IPS DF 4.7 (cell line): ENCODE data around the gene TSPEAR.
A peak's percentile ranks its signal among the peaks of the same experiment; 100 is the strongest.
"Not testable (repeated sequence)": the region's sequence is repeated elsewhere in the genome, so short reads cannot be mapped to it uniquely, and the experiment has no call there.

ENCODE experiments used
- DNase-seq: peaks from one replicate; pipeline ENCODE4 v3.0.0-alpha.2; 2013; ENCODE audit warnings: low spot score; ENCODE audit errors: extremely low read depth

The TSPEAR gene

DNA sequence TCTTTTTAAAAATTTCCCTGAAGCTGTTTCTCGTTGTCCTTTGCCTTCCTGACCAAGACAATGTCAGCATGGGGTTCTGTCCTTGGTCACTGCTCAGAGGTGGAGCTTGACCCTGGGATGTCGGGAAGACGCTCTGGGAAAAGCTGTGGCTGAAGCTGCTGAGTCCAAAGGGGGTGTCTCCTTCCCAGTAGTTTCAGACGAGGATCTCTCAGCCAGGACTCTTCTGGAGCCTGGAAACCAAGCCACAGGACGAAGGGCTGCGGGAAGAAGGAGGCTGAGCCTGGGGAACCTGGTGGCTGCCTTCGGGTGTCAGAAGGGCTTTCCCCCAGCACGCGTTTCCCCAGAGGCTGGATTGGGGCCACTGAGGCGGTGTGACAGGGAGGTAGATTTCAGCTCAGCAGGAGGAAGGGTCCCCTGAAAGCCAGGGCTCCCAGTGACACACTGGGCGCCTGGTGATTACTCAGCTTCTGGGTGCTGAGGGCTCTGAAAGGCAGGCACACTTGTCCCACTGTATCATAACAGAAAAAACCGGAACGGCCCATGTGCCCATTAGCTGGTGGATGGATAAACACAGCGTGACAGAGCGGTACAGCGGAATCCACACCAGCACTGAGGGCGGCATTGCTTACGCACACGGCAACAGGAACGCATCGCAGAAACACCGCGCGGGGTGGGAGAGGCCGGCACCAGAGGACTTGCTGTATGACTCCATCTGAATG is 24.4 kb downstream of the TSPEAR start:
- no peak for DNase-seq

GRCh38 chr21:44686000-44686781 is 25.2 kb downstream of the TSPEAR start:
- DNase-seq: no peak

GRCh38 chr21:44685050-44685449 is 26.3 kb downstream of the TSPEAR start:
- not testable (repeated sequence) for DNase-seq

DNA sequence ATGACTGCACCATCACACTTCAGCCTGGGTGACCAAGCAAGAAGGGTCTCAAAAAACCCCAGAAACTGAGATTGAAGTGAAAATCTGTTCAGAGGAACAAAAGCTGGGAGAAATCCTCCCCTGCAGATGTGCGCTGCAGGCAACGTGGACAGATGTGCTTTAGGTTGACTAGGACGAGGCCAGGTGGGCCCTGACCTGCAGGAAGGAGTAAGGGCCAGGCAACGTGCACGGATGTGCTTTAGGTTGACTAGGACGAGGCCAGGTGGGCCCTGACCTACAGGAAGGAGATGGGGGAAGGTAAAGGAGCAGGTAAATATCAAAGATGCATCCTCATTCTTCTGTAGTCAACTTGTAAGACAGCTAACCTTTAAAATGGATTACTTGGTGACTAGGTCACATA is 26.9 kb downstream of the TSPEAR start:
- DNase-seq: no peak

- DNase-seq: no peak
These were observed 27.3 kb downstream of the TSPEAR start for GRCh38 chr21:44684077-44684476.

GRCh38 chr21:44682580-44683151 is 28.7 kb downstream of the TSPEAR start:
- DNase-seq: no peak

- DNase-seq: no peak
These were observed 29.4 kb downstream of the TSPEAR start, which contains the start of gene KRTAP12-1 for GRCh38 chr21:44681861-44682579. TSS of gene KRTAP12-1 (minus strand) at chr21:44682163. CDS start at chr21:44682123, 40 bp downstream.

DNA sequence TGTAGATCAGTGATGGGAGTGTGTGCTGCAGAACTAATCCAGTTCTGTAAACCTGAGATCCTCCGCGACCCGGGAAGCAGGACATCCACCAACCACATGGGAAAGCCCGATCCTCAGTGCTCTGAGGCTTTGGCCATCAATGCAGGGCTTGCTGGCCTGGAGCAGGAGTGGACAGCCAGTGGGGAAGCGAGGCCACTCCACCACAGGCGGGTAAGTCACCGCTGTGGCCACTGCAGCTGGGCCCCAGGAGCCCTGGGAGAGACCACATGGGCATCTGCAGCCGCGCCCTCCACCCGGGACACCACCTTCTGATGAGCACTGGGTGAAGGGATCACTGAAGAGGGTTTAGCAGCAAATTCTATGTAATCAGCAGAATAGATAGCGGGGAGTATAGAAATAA is 30.2 kb downstream of the TSPEAR start:
- no peak for DNase-seq

GRCh38 chr21:44677881-44678280 is 33.5 kb downstream of the TSPEAR start:
- no peak for DNase-seq

GRCh38 chr21:44671911-44672310 is 39.5 kb downstream of the TSPEAR start:
- no peak for DNase-seq

DNA sequence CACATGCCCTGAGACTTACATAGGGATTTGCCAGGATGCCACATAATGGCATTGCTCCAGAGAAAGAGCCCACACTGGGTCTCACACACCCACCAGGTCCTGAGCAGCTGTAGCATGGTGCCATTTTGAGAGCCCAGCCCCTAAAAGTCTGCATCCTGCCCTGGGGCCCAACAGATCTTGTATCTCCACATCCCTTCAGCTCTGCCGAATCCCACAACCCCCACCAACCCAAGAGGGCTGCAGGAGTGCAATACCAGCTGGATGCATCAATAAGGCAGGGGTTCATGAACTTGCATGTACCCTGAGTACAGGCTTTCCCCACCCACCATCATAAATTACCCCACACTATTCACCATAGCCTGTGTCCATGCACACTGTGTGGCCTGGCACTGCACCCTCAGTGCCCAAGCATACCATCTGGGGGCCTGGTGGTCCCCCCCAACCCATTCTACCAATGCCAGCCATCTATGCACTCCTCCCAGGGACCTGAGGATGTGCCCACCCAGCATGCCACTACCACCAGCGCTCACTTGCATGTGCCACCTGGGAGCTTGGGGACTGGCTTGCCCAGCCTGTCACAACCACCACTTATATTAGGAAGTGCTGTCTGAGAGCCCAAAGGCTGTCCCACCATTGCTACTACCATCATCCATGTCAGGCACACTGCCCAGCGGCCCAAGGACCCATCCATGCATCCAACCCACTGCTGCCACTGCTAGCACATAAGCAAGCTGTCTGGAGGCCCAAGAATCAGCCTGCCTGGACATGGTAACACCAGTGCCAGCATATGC is 40.5 kb downstream of the TSPEAR start:
- DNase-seq: no peak

DNA sequence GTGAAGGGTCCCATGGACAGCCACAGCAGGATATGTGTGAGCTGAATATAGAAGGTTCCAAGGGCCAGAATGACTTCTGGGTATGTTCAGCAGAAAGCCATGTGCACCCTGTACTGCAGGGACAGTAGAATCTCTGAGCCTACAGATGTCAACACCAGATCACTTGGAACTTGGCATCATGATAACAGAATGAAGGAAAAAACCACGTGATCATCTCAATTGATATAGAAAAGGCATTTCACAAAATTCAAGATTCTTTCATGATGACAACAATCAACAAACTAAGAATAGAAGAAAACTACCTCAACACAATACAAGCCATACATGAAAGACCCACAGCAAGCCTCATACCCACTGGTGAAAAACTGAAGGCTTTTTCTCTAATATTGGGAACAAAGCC is 43.8 kb downstream of the TSPEAR start:
- DNase-seq: no peak

- no peak for DNase-seq
These were observed 44.7 kb downstream of the TSPEAR start, which contains the start of gene KRTAP12-2 for GRCh38 chr21:44666401-44667320. TSS of gene KRTAP12-2 (minus strand) at chr21:44666927. CDS start at chr21:44666886, 41 bp downstream.

DNA sequence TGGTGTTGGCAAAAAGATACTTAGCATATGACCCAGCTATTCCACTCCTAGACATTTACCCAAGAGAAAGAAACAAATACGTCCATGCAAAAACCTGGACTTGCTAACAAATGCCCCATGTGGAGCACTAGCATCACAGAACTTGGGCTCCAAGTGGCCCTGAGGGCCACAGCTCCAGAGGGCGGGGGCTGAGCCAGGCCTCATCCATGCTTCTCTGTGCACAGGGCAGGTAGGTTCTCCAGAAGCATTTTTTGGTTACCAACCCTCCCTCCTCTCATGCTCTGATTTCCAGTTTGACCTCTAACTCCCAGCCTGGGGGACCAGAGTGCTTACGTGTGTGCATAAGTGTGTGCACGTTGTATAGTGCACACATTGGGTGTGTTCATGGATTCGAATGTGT is 46.7 kb downstream of the TSPEAR start:
- DNase-seq: no peak

- peak; percentile 11 for DNase-seq
These were observed 49.8 kb downstream of the TSPEAR start for GRCh38 chr21:44661567-44661966.

- DNase-seq: no peak
These were observed 52.3 kb downstream of the TSPEAR start for GRCh38 chr21:44658913-44659595.

- DNase-seq: no peak
These were observed 52.8 kb downstream of the TSPEAR start for GRCh38 chr21:44658541-44658910.

- no peak for DNase-seq
These were observed 53.5 kb downstream of the TSPEAR start, which contains the start of gene KRTAP12-3 for GRCh38 chr21:44657635-44658540. TSS of gene KRTAP12-3 (plus strand) at chr21:44657932. CDS start at chr21:44657980, 48 bp downstream.
